Astrocyte of the spinal cord (primary cell): ENCODE results near the gene HECW1.

Source experiments
- DNase-seq: peaks from one replicate; pipeline ENCODE4 v3.0.0; 2011; ENCODE audit warnings: low read depth, low spot score
- H3K4me3 ChIP-seq: 2 replicates; pipeline ENCODE4 v1.5.1; 2011; ENCODE audit warnings: low read depth, mild to moderate bottlenecking, low read length, moderate library complexity
- in situ Hi-C: cut with HindIII; loops from 2 replicates; pipeline ENCODE4 v1.10.0; 2017; ENCODE audit warnings: low sequenced_read_pairs
- TF ChIP-seq, protein P1 (sequence below): IDR thresholded peaks from 2 replicates; pipeline ENCODE4 v1.5.1; 2012; ENCODE audit warnings: low read depth, mild to moderate bottlenecking, low read length, inconsistent platforms

HECW1 gene

DNA sequence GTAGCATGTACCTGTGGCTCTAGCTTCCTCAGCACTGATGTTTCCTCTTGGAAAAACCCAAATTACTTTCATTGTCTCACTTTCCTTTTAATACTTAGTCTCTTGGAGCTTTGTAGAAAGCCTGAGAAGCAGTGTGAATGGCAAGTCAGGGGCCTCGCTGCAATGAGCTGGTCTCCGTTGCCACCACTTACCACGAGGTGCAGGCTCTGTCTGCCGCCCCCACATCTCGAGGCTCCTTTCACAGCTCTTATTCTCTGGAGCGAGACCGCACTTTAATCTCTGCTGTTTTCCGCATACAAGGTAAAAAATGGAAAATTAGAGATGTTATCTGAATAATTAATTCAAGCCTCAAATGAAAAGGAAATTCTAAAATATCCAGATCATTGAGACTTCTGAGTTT is 186.2 kb downstream of the HECW1 start:
- TF ChIP-seq, protein P1, sequence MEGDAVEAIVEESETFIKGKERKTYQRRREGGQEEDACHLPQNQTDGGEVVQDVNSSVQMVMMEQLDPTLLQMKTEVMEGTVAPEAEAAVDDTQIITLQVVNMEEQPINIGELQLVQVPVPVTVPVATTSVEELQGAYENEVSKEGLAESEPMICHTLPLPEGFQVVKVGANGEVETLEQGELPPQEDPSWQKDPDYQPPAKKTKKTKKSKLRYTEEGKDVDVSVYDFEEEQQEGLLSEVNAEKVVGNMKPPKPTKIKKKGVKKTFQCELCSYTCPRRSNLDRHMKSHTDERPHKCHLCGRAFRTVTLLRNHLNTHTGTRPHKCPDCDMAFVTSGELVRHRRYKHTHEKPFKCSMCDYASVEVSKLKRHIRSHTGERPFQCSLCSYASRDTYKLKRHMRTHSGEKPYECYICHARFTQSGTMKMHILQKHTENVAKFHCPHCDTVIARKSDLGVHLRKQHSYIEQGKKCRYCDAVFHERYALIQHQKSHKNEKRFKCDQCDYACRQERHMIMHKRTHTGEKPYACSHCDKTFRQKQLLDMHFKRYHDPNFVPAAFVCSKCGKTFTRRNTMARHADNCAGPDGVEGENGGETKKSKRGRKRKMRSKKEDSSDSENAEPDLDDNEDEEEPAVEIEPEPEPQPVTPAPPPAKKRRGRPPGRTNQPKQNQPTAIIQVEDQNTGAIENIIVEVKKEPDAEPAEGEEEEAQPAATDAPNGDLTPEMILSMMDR: no peak
- in situ Hi-C loops: no loop called here
- no peak overlapping the region for H3K4me3 ChIP-seq
- no peak for DNase-seq

DNA sequence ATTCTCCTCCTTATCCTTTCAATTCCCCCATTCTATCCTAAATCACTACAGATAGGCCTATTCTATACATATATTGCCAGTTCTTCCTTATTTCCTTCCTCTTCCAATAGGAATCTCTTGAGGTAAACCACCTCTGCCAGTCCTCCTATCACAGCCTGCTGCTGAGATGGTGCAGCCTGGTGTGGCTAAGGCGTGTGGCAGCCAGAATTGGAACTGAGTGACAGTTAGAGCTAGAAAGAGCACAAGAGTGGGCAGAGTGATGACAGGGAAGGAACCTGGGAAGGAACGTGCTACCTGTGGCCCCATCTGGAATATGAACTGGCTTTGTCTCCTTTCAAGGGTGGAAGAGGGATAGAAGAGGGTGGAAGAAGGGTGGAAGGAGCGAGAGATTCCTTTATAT is 187.7 kb downstream of the HECW1 start:
- in situ Hi-C loops: no loop called here
- DNase-seq: no peak
- TF ChIP-seq, protein P1: no peak
- no peak overlapping the region for H3K4me3 ChIP-seq

DNA sequence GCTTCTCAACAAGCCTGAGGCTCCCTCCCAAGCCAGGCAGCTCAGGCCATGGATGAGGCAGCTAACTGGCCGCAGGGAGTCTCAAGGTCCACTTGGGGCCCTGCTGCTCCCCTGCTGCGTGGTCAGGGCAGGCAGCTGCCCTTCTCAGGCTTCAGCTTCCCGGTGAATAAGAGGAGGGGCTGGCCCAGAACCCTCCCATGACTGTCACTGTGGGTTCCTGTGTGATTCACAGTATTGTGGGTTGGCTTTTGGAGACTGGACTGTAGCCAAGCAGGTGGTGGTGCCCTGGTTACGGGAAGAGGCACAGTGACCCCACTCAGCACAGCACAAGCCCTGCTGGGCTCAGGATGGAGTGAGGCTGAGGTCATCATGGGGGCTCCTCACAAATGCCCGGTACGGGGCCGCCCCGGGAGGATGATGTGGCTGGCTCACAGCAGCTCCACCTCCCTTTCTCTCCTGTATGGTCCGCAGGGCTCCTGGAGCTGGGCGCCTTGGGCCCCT is 189.8 kb downstream of the HECW1 start:
- TF ChIP-seq, protein P1: no peak
- in situ Hi-C loops: no loop called here
- no peak overlapping the region for H3K4me3 ChIP-seq
- peak; percentile 94 for DNase-seq

DNA sequence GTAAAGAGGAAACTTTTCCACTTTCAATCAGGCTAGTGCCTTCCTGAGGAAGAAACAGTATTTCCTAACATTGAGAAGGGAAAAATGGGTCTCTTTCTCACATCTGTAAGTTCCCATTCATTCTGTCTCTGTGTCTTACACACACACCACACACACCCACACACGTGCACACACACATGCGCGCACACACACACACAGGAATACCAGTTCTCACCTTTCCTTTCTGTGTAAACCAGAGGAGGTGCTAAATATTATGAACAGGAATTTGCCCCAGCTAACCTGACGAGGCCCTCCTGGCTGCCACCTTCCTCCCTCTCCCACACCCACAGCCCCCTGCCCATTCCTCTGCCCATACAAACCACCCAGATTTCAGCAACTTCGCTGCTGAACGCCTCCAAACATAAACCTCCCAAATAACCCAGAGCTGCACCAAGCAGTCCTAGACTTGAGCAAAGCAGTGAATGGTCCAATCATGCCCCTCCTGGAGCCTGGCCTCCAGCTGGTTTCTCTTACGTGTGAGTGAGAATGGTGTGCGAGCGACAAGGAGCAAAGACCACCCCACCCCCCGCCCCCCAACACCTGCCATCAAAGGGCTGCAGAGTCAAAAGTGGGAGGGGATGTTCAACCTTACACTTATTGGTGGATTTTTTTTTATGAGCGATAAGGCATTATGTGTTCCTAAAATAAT is 190.5 kb downstream of the HECW1 start:
- TF ChIP-seq, protein P1: no peak
- H3K4me3 ChIP-seq: no peak overlapping the region

DNA sequence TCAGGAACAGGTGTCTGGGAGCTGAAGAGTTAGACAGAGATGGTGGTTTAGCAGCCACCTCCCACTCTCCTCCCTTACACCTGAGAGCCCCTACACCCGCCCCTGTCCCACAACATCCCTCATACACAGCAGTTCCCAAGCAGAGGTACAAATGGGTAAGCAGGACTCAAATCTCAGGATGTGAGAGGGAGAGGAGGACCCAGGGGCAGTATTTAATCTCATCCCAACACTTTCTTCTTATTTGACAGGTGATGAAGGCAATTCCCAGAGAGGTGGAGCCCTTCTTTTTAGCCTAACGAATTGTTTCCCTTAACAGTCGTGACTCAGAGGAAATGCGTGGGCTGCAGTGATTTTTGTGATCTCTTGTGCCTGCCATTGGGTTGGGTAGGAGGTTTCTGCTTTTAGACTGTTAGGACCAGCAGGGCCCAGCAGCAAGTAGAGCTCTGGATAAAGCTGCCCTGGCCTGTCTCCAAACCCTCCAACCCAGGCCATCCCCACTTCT is 191.3 kb downstream of the HECW1 start:
- peak; percentile 13 for DNase-seq
- H3K4me3 ChIP-seq: no peak overlapping the region
- TF ChIP-seq, protein P1: no peak
- in situ Hi-C loops: no loop called here

More for the DNA sequence above, 190.5 kb downstream of the HECW1 start:
- no peak for DNase-seq
- in situ Hi-C loops: no loop called here

DNA sequence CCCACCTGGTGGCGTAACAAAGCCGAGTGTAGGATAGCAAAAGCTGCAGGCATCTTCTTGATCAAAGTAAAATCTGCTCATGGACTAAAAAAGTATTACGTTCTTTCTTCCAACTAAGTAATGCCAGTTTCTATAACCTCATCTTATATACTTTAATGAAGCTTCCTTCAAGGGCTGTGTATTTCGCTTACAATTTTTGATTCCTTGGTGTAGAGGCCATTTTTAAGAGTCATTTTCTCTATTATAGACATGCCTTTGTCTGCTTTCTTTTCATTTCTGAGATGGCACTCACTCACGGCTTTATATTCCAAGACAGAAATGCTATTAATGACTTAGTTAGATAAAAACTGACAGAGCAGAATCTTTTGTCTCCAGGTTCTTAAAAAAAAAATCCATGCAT is 194.0 kb downstream of the HECW1 start:
- DNase-seq: no peak
- in situ Hi-C loops: no loop called here
- no peak overlapping the region for H3K4me3 ChIP-seq
- TF ChIP-seq, protein P1: no peak
